Gastrocnemius medialis (tissue), 4 donors: ENCODE measurements around the gene AUTS2. TPM values are rescaled to one million over a fixed set of nuclear protein-coding genes. Genes with fewer than 3 reads are reported as not detected.

Experiments used
- ATAC-seq, 2 donors: fragments of 150-250 bp; one replicate each; pipeline ENCODE4 v1.9.1; 2016
- DNase-seq, 2 donors: peaks; one replicate each; pipeline ENCODE4 v3.0.0-alpha.2; 2019
- H3K27ac ChIP-seq, 4 donors: fragments of 200-600 bp; sonication (generic); 1 replicate in 1 of 4; 2 replicates in 3 of 4; pipeline ENCODE4 v1.5.1; 2016 to 2018; ENCODE audit warnings: mild to moderate bottlenecking in 2 of 4, moderate library complexity in 1 of 4
- H3K27me3 ChIP-seq, 3 donors: fragments of 200-600 bp; sonication (generic) in 2 of 3; 1 replicate in 1 of 3; 2 replicates in 2 of 3; pipeline versions ENCODE4 v1.5.1 to v1.6.0; 2016 to 2019; ENCODE audit warnings: mild to moderate bottlenecking in 1 of 3, moderate library complexity in 1 of 3
- H3K36me3 ChIP-seq, 2 donors: fragments of 200-600 bp; sonication (generic) in 1 of 2; one replicate each; pipeline ENCODE4 v1.5.1; 2017 to 2018
- H3K4me1 ChIP-seq, 2 donors: fragments of 200-600 bp; sonication (generic) in 1 of 2; one replicate each; pipeline ENCODE4 v1.5.1; 2016 to 2017; ENCODE audit warnings: mild to moderate bottlenecking in 2 of 2
- H3K4me3 ChIP-seq, 4 donors: fragments of 200-600 bp; sonication (generic) in 3 of 4; 1 replicate in 1 of 4; 2 replicates in 3 of 4; pipeline ENCODE4 v1.5.1; 2016 to 2019; ENCODE audit warnings: mild to moderate bottlenecking in 2 of 4
- H3K9me3 ChIP-seq, 3 donors: fragments of 200-600 bp; sonication (generic) in 2 of 3; 1 replicate in 1 of 3; 2 replicates in 2 of 3; pipeline ENCODE4 v1.5.1; 2016 to 2019
- POLR2A ChIP-seq, 2 donors: fragments of 450-650 bp; IDR thresholded peaks; one replicate each; pipeline ENCODE4 v1.6.1; 2017; ENCODE audit warnings: antibody characterized with exemption in 2 of 2, mild to moderate bottlenecking in 2 of 2, moderate library complexity in 2 of 2
- in situ Hi-C, 4 donors: fragments of 200-750 bp; cut with MboI; loops; one replicate each; pipeline versions ENCODE4 v1.15.0 to v1.8.0; 2017; ENCODE audit warnings: low sequenced_read_pairs in 4 of 4
- intact Hi-C: fragments of 100-400 bp; cut with DNase I; formaldehyde crosslinking; loops from one replicate; pipeline ENCODE4 v1.15.1; 2023; ENCODE audit warnings: low total_unique reads
- total RNA-seq, 4 donors: library from RNA; depleted of rRNA; stranded (reverse); fragments of >200 nt; gene quantifications; one replicate each; pipeline versions ENCODE4 v1.1.0 to v1.2.3, GENCODE V29; 2016
- TF ChIP-seq, protein P1 (sequence below), 5 experiments: fragments of 450-650 bp in 3 of 5; fragments of 200-600 bp in 2 of 5; sonication (generic) in 2 of 5; IDR thresholded peaks in 4 of 5; conservative IDR thresholded peaks in 1 of 5; 1 replicate in 4 of 5; 2 replicates in 1 of 5; pipeline ENCODE4 v1.5.1; 2016 to 2019; ENCODE audit warnings: antibody characterized with exemption in 5 of 5, mild to moderate bottlenecking in 3 of 5, moderate library complexity in 3 of 5

The AUTS2 gene
- total RNA-seq, 4 donors from 2014 or later: 2.5 to 16.2 (median 8.5) TPM

DNA sequence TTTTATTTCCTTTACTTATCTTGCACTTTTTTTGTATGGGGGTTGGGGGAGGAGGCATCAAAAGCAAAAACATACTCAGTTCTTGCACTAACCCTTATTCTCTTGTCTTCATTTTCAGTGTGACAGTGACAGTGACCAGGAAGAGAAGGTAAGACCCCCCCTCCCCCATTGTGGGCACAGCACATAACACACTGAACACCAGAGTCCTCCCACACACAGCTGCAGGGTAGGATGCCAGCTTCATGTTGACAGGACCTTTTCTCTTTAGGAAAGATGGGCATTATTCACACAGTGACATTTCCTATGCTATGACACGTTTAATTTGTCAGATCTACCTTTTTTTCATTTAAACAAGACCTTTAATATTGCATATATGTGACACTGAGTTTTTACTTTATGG lies 837.4 kb downstream of the AUTS2 start:
- in situ Hi-C loops: no loop called here

DNA sequence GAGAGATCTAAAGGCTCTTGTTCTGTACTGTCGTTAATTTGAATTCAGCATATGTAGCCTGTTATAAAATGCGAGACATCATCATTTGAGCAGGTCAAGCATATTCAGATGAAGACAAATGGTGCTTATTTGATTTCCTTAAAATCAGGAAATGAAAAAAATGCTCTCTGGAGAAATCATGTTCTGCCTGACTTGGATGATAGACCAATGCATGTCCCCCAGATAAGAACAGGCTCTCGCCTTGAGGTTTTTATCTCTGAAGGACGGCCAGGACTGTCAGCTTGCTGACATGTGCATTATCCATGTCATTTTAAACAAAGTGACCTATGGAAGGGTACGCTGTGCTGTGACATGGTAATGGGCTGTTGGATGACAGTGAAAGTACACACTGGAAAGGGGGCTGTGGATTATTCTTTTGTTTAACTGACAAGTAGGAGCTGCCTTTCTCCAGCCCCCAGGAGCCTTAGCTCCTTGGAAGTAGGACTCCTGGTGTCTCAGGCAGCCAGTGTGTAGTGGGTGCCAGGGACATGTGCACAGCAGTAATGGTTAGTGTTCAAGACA lies 838.6 kb downstream of the AUTS2 start:
- Histone ChIP-seq H3K9me3 (no peaks in the 10 kb centered on the region), H3K27me3 (no peaks in the 10 kb centered on the region), H3K4me1 (no peaks in the 10 kb centered on the region), H3K27ac (no peak overlapping the region), H3K4me3 (no peak overlapping the region), H3K36me3 (no peaks in the 10 kb centered on the region)
- TF ChIP-seq, protein P1, sequence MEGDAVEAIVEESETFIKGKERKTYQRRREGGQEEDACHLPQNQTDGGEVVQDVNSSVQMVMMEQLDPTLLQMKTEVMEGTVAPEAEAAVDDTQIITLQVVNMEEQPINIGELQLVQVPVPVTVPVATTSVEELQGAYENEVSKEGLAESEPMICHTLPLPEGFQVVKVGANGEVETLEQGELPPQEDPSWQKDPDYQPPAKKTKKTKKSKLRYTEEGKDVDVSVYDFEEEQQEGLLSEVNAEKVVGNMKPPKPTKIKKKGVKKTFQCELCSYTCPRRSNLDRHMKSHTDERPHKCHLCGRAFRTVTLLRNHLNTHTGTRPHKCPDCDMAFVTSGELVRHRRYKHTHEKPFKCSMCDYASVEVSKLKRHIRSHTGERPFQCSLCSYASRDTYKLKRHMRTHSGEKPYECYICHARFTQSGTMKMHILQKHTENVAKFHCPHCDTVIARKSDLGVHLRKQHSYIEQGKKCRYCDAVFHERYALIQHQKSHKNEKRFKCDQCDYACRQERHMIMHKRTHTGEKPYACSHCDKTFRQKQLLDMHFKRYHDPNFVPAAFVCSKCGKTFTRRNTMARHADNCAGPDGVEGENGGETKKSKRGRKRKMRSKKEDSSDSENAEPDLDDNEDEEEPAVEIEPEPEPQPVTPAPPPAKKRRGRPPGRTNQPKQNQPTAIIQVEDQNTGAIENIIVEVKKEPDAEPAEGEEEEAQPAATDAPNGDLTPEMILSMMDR (IDR thresholded peaks at IDR 0.05 in 4 of 5, conservative IDR thresholded peaks at IDR 0.05 in 1 of 5): no peak
- TF ChIP-seq POLR2A (IDR thresholded peaks at IDR 0.05): no peak
- ATAC-seq: no peak
- in situ Hi-C loops (no loop called here), intact Hi-C loops (no loop called here)
- no peak for DNase-seq

More for the DNA sequence above, 837.4 kb downstream of the AUTS2 start:
- DNase-seq (no peak), ATAC-seq (no peak)
- H3K4me1 ChIP-seq: no peaks in the 10 kb centered on the region
- intact Hi-C loops: no loop called here
- no peaks in the 10 kb centered on the region for H3K36me3 ChIP-seq
- no peak overlapping the region for H3K27ac ChIP-seq
- no peak for TF ChIP-seq POLR2A (IDR thresholded peaks at IDR 0.05)
- TF ChIP-seq, protein P1 (IDR thresholded peaks at IDR 0.05 in 4 of 5, conservative IDR thresholded peaks at IDR 0.05 in 1 of 5): no peak
- H3K9me3 ChIP-seq: no peaks in the 10 kb centered on the region
- no peak overlapping the region for H3K4me3 ChIP-seq
- no peaks in the 10 kb centered on the region for H3K27me3 ChIP-seq

DNA sequence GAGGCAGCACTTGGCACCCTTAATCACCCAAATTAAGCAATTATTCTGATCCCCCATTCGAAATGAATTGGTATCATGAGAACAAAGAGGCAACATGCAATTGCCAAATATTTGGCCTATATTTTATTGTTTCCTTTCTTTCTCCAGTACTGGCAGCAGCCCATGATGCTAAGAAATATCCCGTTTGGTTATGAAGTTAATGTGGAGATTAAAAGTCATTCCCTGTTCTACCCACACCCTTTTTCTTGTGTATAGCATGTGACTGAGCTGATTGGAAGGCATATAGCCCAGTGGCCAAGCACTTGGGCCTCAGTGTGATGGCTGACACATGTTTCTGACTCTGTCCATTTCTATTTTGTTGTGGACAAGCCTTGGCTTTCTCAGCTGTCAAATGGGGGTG lies 841.4 kb downstream of the AUTS2 start:
- DNase-seq (no peak), ATAC-seq (no peak)
- H3K27ac ChIP-seq: no peak overlapping the region
- H3K36me3 ChIP-seq: no peaks in the 10 kb centered on the region
- H3K9me3 ChIP-seq: no peaks in the 10 kb centered on the region
- TF ChIP-seq POLR2A (IDR thresholded peaks at IDR 0.05): no peak
- TF ChIP-seq, protein P1 (IDR thresholded peaks at IDR 0.05 in 4 of 5, conservative IDR thresholded peaks at IDR 0.05 in 1 of 5): no peak
- no peaks in the 10 kb centered on the region for H3K27me3 ChIP-seq
- H3K4me1 ChIP-seq: no peaks in the 10 kb centered on the region
- intact Hi-C loops: no loop called here
- in situ Hi-C loops: no loop called here
- no peak overlapping the region for H3K4me3 ChIP-seq

DNA sequence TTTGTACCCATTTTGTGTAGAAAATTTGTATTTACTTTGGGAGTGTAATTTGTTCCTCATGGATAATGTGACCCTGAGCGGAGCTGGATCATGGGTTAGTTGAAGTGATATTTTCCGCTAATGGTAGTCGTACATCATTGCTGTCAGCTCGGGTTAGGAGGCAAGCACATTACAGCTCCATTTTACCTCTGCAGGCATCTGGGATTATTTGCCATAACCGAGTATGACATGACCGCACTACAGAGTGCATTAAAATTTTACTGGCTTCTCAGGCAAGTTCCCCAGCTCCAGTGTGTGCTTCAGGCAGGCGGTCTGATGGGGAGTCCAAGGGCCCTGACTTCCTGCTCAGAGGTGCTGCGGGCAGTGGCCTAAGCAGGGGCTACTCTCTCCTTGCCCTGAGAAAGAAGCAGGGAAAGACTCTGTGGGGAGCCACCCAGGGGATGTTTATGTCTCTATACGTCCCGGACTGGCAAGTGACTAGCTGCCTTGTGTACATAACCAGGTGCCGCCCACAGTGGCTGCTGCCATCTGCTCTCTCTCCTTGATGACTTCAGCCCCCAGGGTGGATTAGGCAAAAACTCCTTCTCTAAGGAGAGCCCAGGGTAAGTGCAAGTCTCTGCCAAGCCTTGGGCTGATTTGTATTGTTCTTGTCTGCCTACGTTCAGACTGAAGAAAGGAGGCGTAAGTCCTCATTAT lies 848.3 kb downstream of the AUTS2 start:
- TF ChIP-seq, protein P1 (IDR thresholded peaks at IDR 0.05 in 4 of 5, conservative IDR thresholded peaks at IDR 0.05 in 1 of 5): no peak
- TF ChIP-seq POLR2A (IDR thresholded peaks at IDR 0.05): no peak
- no peaks in the 10 kb centered on the region for H3K27me3 ChIP-seq
- no peak overlapping the region for H3K4me3 ChIP-seq
- H3K9me3 ChIP-seq: no peaks in the 10 kb centered on the region
- DNase-seq (no peak), ATAC-seq (no peak)
- no peaks in the 10 kb centered on the region for H3K36me3 ChIP-seq
- intact Hi-C loops (no loop called here), in situ Hi-C loops (no loop called here)
- H3K4me1 ChIP-seq: no peaks in the 10 kb centered on the region
- H3K27ac ChIP-seq: no peak overlapping the region
